ENCODE results near the gene COL4A2. TPM values are rescaled to one million over a fixed set of nuclear protein-coding genes. Genes with fewer than 3 reads are reported as not detected.

Gene COL4A2
- total RNA-seq, 2 experiments from 2014 or later: not detected

GRCh38 chr13:110336108-110336507 is 29.0 kb downstream of the COL4A2 start:
- Mint-ChIP-seq H3K9me3 (no peaks in the 10 kb centered on the region), H3K4me1 (ENCODE audit: low read depth) (peaks cover 15% of the 10 kb centered on the region), H3K27me3 (peaks cover 19% of the 10 kb centered on the region), H3K27ac (no peak overlapping the region), H3K4me3 (no peak overlapping the region), H3K36me3 (ENCODE audit: low read depth) (no peaks in the 10 kb centered on the region)
- intact Hi-C loops (cut with micrococcal nuclease): no loop called here
- TF ChIP-seq CTCF (IDR thresholded peaks at IDR 0.05): no peak
- no peak for DNase-seq
- ChIA-PET POLR2A (interaction anchor here (1.0 kb wide), 1 partner anchor 30 kb away, joined by 4 read pairs; no protein-coding TSS in a partner anchor), CTCF (no interaction called here)
- no peak for ATAC-seq

DNA sequence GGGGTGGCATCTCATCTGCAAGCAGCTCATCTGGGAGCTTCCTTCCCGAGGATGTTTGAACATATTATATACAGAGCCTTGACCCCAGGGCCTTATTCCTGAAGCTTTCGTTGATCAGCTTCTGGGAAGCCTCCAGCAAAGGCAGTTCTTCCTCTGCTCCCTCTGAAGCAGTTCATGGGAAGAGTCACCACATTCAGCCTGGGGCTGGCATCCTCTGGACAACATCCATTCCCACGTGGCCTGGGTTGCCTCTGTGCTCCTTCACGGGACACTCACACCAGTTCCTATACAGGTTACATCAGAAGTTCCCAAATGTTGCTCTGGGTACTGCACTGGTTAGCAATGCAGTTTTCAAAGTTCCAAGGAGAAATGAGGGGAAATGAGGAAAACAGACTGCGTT is 29.6 kb downstream of the COL4A2 start:
- H3K4me1 Mint-ChIP-seq (ENCODE audit: low read depth): peaks cover 19% of the 10 kb centered on the region
- intact Hi-C loops (cut with micrococcal nuclease): no loop called here
- H3K9me3 Mint-ChIP-seq: no peaks in the 10 kb centered on the region
- H3K27ac Mint-ChIP-seq: no peak overlapping the region
- ATAC-seq: no peak
- H3K36me3 Mint-ChIP-seq (ENCODE audit: low read depth): no peaks in the 10 kb centered on the region
- no peak overlapping the region for H3K4me3 Mint-ChIP-seq
- CTCF ChIA-PET: no interaction called here
- TF ChIP-seq CTCF (IDR thresholded peaks at IDR 0.05): no peak
- peaks cover 21% of the 10 kb centered on the region for H3K27me3 Mint-ChIP-seq
- POLR2A ChIA-PET: interaction anchor here (1.0 kb wide), 1 partner anchor 29 kb away, joined by 4 read pairs; no protein-coding TSS in a partner anchor
- DNase-seq: no peak

DNA sequence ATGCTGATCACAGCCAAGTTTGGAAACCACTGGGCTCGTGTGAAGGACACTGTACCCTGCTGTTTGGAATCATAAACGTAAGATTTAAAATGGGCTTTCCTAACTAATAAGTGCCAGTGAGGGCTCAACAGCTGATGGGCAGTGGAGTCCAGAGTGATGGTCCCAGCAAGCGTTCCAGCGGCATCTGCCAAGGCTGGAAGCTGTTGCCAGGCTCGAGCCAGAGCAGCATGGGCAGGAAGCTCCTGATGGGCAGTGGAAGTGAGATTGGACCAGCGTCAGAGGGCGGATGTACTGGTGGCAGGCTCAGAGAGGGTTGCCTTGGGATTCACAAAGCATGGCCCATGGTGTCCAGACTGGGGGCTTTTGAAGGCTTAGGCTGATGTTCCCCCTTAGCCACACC is 30.2 kb downstream of the COL4A2 start:
- ATAC-seq (no peak), DNase-seq (no peak)
- ChIA-PET POLR2A (no interaction called here), CTCF (no interaction called here)
- TF ChIP-seq CTCF (IDR thresholded peaks at IDR 0.05): no peak
- Mint-ChIP-seq H3K27ac (no peak overlapping the region), H3K36me3 (ENCODE audit: low read depth) (no peaks in the 10 kb centered on the region), H3K4me3 (no peak overlapping the region), H3K4me1 (ENCODE audit: low read depth) (peaks cover 21% of the 10 kb centered on the region), H3K27me3 (peaks cover 21% of the 10 kb centered on the region), H3K9me3 (no peaks in the 10 kb centered on the region)
- intact Hi-C loops (cut with micrococcal nuclease): no loop called here

DNA sequence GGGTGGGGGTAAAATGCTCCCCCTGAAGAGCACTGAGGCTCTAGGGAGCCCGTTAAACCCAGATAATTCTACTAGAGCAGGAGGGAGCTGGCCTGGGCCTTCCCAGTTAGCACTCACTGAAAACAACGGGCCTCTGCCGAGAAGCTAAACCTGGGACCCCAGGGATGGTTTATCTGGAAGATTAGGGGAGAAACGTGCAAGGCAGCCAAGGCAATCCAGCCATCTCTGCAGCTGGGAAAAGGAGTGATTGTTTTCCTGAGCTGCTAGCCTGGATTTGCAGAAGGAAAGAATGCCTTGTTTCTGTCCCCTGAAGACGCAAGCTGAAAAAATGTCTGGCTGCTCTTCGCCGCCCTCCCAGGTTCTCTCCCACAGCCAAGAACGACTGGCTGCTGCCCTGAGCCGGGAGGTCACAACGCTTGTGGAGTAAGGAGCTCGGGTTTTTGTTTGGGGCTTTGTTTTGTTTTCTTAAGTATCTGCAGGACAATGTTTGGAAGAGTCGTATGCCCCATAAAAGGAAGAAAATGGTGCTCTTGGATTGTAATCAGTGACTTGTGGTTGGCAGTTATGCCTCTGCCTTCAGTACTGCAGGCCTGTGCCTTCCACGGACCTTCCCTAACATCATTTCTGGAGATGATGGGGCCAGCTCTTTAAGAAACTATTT is 31.5 kb downstream of the COL4A2 start:
- ChIA-PET POLR2A (interaction anchor here (0.8 kb wide), 1 partner anchor 10 kb away, joined by 3 read pairs; no protein-coding TSS in a partner anchor), CTCF (no interaction called here)
- no peak for ATAC-seq
- no peaks in the 10 kb centered on the region for H3K9me3 Mint-ChIP-seq
- intact Hi-C loops (cut with micrococcal nuclease): no loop called here
- peaks cover 19% of the 10 kb centered on the region for H3K27me3 Mint-ChIP-seq
- no peaks in the 10 kb centered on the region for H3K36me3 Mint-ChIP-seq (ENCODE audit: low read depth)
- DNase-seq: no peak
- peaks cover 21% of the 10 kb centered on the region for H3K4me1 Mint-ChIP-seq (ENCODE audit: low read depth)
- H3K27ac Mint-ChIP-seq: no peak overlapping the region
- no peak overlapping the region for H3K4me3 Mint-ChIP-seq
- TF ChIP-seq CTCF (IDR thresholded peaks at IDR 0.05): no peak

DNA sequence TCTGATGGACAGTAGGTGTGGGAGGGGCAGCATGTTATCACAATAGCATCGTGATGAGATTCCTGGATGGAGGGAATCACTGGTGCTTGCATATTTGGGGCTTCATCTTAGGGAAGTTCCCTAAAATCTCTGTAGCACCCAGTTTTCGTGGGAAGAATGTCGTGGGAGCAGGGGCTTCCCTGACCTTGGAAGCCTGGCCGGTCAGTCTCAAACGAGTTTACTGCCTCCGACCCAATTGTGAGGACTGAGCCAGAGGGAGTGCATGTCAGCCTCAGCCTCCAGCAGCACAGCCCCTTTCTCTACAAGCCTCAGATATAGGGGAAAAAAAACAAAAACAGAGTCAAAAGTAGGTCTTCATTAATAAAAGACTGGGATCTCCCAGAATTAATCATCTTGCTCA is 32.2 kb downstream of the COL4A2 start:
- Mint-ChIP-seq H3K4me1 (ENCODE audit: low read depth) (peaks cover 21% of the 10 kb centered on the region), H3K36me3 (ENCODE audit: low read depth) (no peaks in the 10 kb centered on the region), H3K9me3 (no peaks in the 10 kb centered on the region), H3K27ac (no peak overlapping the region), H3K27me3 (peaks cover 19% of the 10 kb centered on the region), H3K4me3 (no peak overlapping the region)
- ATAC-seq (no peak), DNase-seq (no peak)
- ChIA-PET POLR2A (interaction anchor here (0.8 to 1.2 kb wide), 2 partner anchors 9 to 10 kb away, joined by 3 to 4 read pairs; no protein-coding TSS in a partner anchor), CTCF (no interaction called here)
- TF ChIP-seq CTCF (IDR thresholded peaks at IDR 0.05): no peak
- intact Hi-C loops (cut with micrococcal nuclease): no loop called here
